CD8-positive, alpha-beta memory T cell (primary cell): ENCODE measurements around the gene DAP. TPM values are rescaled to one million over a fixed set of nuclear protein-coding genes. Genes with fewer than 3 reads are reported as not detected.
A peak's percentile ranks its signal among the peaks of the same experiment; 100 is the strongest.

Experiments used
- CTCF ChIA-PET: fragments of 350-600 bp; sonication (Branson Sonifier 250); formaldehyde crosslinking; loops from one replicate; lab custom pipeline; 2021; ENCODE audit warnings: antibody characterized with exemption; lab: Charles Lee
- POLR2A ChIA-PET: fragments of 350-600 bp; sonication (Branson Sonifier 250); formaldehyde crosslinking; loops from one replicate; lab custom pipeline; 2021; ENCODE audit warnings: antibody characterized with exemption; lab: Charles Lee
- DNase-seq, 5 donors: peaks; one replicate each; pipeline versions ENCODE4 v3.0.0 to v3.0.0-alpha.2; 2020 to 2022; ENCODE audit warnings: mixed read lengths in 1 of 5
- H3K27ac ChIP-seq: one replicate; pipeline ENCODE4 v1.7.0; 2013; ENCODE audit warnings: low read depth, mild to moderate bottlenecking, low read length, moderate library complexity
- H3K27me3 ChIP-seq: 2 replicates; pipeline ENCODE4 v1.7.0; 2013; ENCODE audit warnings: low read length, mild to moderate bottlenecking; ENCODE audit not compliant: insufficient read depth, poor library complexity, severe bottlenecking
- H3K36me3 ChIP-seq: 2 replicates; pipeline ENCODE4 v1.7.0; 2013; ENCODE audit warnings: mild to moderate bottlenecking, low read length, moderate library complexity; ENCODE audit not compliant: insufficient read depth
- H3K4me1 ChIP-seq: 2 replicates; pipeline ENCODE4 v1.7.0; 2013; ENCODE audit warnings: mild to moderate bottlenecking, low read length, moderate library complexity; ENCODE audit not compliant: insufficient read depth
- H3K4me3 ChIP-seq: 2 replicates; pipeline ENCODE4 v1.7.0; 2013; ENCODE audit warnings: mild to moderate bottlenecking, low read length
- H3K9me3 ChIP-seq: 2 replicates; pipeline ENCODE4 v1.7.0; 2013; ENCODE audit warnings: mild to moderate bottlenecking, low read length
- H3K27ac Mint-ChIP-seq, 8 donors: one replicate each; pipeline ENCODE4 v1.8.0; 2020 to 2021; ENCODE audit warnings: mixed read lengths in 8 of 8, mild to moderate bottlenecking in 6 of 8, inconsistent platforms in 3 of 8, moderate library complexity in 3 of 8
- H3K27me3 Mint-ChIP-seq, 2 donors: one replicate each; pipeline ENCODE4 v1.8.0; 2020 to 2021; ENCODE audit warnings: mixed read lengths in 2 of 2, mild to moderate bottlenecking in 1 of 2, moderate library complexity in 1 of 2
- H3K36me3 Mint-ChIP-seq, 3 donors: one replicate each; pipeline ENCODE4 v1.8.0; 2020 to 2021; ENCODE audit warnings: mixed read lengths in 3 of 3, inconsistent platforms in 1 of 3, mild to moderate bottlenecking in 1 of 3
- H3K4me1 Mint-ChIP-seq, 3 donors: one replicate each; pipeline ENCODE4 v1.8.0; 2020 to 2021; ENCODE audit warnings: mixed read lengths in 3 of 3, inconsistent platforms in 1 of 3, mild to moderate bottlenecking in 1 of 3
- H3K4me3 Mint-ChIP-seq, 7 donors: one replicate each; pipeline ENCODE4 v1.8.0; 2020 to 2021; ENCODE audit warnings: mixed read lengths in 7 of 7, mild to moderate bottlenecking in 6 of 7, moderate library complexity in 4 of 7, inconsistent platforms in 2 of 7
- H3K9me3 Mint-ChIP-seq, 5 donors: one replicate each; pipeline ENCODE4 v1.8.0; 2020 to 2022; ENCODE audit warnings: mixed read lengths in 5 of 5, mild to moderate bottlenecking in 3 of 5, moderate library complexity in 2 of 5, inconsistent platforms in 1 of 5
- polyA plus RNA-seq: library from polyadenylated mRNA; unstranded; fragments of 300-500 nt; fragmentation: Illumina TruSeq; gene quantifications from one replicate; pipeline ENCODE4 v1.2.3, GENCODE V29; 2021
- total RNA-seq, 2 experiments: library from RNA; stranded (reverse); gene quantifications; one replicate each; pipeline ENCODE4 v1.2.3, GENCODE V29; 2021

The DAP gene
- total and polyA plus RNA-seq, 3 experiments from 2014 or later = 60.0 to 73.7 (median 61.5) TPM

DNA sequence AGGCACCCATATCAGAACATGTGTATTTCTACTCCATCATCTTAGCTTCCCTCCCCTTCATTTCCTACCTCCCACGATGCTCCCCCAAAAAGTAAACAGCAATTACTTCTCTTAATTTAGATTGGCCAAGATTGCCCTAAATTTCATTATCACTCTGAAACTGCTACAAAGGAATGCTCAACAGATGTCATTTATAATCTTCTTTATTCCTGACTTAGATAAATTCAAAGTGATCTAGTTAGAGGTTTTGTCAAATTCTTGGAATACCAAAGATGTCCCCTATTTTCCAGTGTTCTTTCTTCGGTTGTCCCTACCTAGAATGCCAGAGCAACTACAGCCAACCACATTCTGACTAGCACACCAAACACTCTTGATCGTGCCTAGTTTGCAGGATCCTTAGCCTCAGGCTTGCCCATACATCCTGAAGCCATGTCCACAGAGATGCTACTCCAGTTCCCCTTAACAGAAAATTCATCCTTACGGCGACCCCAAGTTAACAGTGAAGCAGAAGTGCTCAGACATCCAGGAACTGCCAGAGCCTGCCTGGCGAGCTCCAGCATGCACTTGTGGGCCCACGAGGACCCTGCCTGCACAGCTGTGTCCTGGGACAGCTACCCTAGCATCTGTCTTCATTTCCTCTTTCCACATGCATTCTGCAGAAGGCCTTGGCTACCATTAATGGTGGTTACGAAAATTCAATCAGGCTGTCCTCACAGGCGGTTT, 31.6 kb downstream of the DAP start:
- ChIA-PET POLR2A (no interaction called here), CTCF (no interaction called here)
- Histone ChIP-seq H3K27ac (no peak overlapping the region), H3K27me3 (no peaks in the 10 kb centered on the region), H3K36me3 (peaks cover 5% of the 10 kb centered on the region), H3K4me3 (no peak overlapping the region), H3K4me1 (no peaks in the 10 kb centered on the region), H3K9me3 (no peaks in the 10 kb centered on the region)
- Mint-ChIP-seq H3K36me3 (peaks cover 0 to 40% (median 13%) of the 10 kb centered on the region in 3 donors), H3K27ac (peak overlapping the region in 4 of 8 donors; percentile 1 to 43 (median 10)), H3K4me1 (peaks cover 14 to 37% (median 19%) of the 10 kb centered on the region in 3 donors), H3K9me3 (no peaks in the 10 kb centered on the region), H3K4me3 (no peak overlapping the region), H3K27me3 (peaks cover 0 to 1% of the 10 kb centered on the region in 2 donors)
- DNase-seq = no peak

DNA sequence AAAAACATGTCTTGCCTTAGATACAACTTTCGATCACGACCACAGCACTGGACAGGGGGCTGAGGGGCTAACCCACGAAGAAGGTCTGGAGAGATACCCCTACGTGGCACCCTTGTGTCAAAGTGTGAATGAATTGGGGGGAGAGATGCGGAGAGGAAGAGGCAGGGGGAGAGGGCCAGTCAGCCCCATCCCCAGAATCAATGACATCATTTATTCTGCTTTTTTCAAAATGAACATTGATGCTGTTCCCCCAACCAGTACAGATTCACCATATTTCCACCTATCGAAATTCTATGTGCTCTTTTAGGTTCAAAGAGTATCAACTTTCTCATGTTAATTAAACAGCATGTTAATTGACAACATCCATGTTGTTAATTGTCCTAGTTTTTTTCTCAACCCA, 32.4 kb downstream of the DAP start:
- Histone ChIP-seq H3K4me3 (no peak overlapping the region), H3K36me3 (peaks cover 5% of the 10 kb centered on the region), H3K4me1 (no peaks in the 10 kb centered on the region), H3K27ac (no peak overlapping the region), H3K27me3 (no peaks in the 10 kb centered on the region), H3K9me3 (no peaks in the 10 kb centered on the region)
- Mint-ChIP-seq H3K4me3 (no peak overlapping the region), H3K4me1 (peaks cover 14 to 37% (median 19%) of the 10 kb centered on the region in 3 donors), H3K27me3 (peaks cover 0 to 1% of the 10 kb centered on the region in 2 donors), H3K36me3 (peaks cover 0 to 36% (median 13%) of the 10 kb centered on the region in 3 donors), H3K27ac (peak overlapping the region in 1 of 8 donors; percentile 2), H3K9me3 (no peaks in the 10 kb centered on the region)
- ChIA-PET POLR2A (no interaction called here), CTCF (no interaction called here)
- no peak for DNase-seq

DNA sequence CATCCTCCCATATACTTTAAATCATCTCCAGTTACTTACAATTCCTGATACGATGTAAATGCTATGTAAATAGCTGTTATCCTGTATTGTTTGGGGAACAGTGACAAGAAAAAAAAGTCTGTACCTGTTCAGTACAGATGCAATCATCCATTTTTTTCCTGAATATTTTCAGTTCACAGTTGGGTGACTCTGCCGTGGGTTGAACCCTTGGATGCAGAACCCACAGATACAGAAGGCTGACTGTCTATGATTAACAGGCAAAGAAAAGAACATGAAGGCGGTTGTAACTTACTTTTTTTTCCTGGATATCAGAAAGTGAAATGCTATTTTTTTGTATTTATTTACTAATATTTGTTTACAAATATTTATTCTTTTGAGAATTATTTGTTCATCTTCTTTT, 33.2 kb downstream of the DAP start:
- peak overlapping the region in 2 of 8 donors; percentile 25 to 77 for H3K27ac Mint-ChIP-seq
- H3K36me3 Mint-ChIP-seq = peaks cover 0 to 32% (median 13%) of the 10 kb centered on the region in 3 donors
- POLR2A ChIA-PET = no interaction called here

DNA sequence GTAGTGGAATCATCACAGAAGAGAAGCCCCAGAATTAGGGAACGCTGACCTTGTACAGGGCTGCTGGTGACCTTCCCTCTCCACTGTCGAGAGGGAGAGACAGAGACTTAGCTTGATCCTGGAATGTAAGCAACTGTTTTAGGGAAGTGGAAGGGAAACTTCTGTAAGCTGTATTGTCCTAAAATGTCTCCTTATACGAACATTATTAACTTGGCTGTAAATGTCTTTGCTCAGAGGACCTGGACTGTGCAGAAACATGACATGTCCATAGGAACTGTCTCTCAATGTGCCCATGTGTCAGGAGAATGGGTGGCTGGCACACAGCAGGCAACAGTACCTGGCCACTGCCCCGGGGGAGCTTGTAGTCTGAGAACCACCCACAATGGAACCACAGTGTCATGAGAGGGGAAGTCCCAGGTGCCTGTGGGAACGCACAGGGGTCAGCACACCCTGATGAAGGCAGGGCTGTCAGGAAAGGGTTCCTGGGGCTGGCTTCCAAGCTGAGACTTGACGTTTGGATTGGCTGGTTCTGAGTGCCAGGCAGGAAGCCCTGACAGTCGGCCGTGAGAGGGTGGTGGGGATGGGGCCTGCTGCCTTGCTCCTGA, 34.0 kb downstream of the DAP start:
- Histone ChIP-seq H3K27me3 (no peaks in the 10 kb centered on the region), H3K4me1 (no peaks in the 10 kb centered on the region), H3K9me3 (no peaks in the 10 kb centered on the region), H3K4me3 (no peak overlapping the region), H3K27ac (no peak overlapping the region), H3K36me3 (peaks cover under 1% of the 10 kb centered on the region)
- ChIA-PET POLR2A (no interaction called here), CTCF (no interaction called here)
- H3K27me3 Mint-ChIP-seq = peaks cover 0 to 1% of the 10 kb centered on the region in 2 donors
- peaks cover 14 to 34% (median 15%) of the 10 kb centered on the region in 3 donors for H3K4me1 Mint-ChIP-seq
- no peak for DNase-seq
- H3K27ac Mint-ChIP-seq = peak overlapping the region in 6 of 8 donors; percentile 5 to 77 (median 62)
- H3K36me3 Mint-ChIP-seq = peaks cover 2 to 29% (median 9%) of the 10 kb centered on the region in 3 donors
- no peak overlapping the region for H3K4me3 Mint-ChIP-seq
- no peaks in the 10 kb centered on the region for H3K9me3 Mint-ChIP-seq

More for the DNA sequence above, 33.2 kb downstream of the DAP start:
- H3K4me1 ChIP-seq = no peaks in the 10 kb centered on the region
- CTCF ChIA-PET = no interaction called here
- H3K27me3 Mint-ChIP-seq = peaks cover 0 to 1% of the 10 kb centered on the region in 2 donors
- H3K4me1 Mint-ChIP-seq = peaks cover 14 to 37% (median 15%) of the 10 kb centered on the region in 3 donors
- no peak overlapping the region for H3K4me3 Mint-ChIP-seq
- no peaks in the 10 kb centered on the region for H3K27me3 ChIP-seq
- no peaks in the 10 kb centered on the region for H3K9me3 ChIP-seq
- DNase-seq = no peak
- no peaks in the 10 kb centered on the region for H3K9me3 Mint-ChIP-seq
- H3K4me3 ChIP-seq = no peak overlapping the region
- peaks cover 5% of the 10 kb centered on the region for H3K36me3 ChIP-seq
- no peak overlapping the region for H3K27ac ChIP-seq

DNA sequence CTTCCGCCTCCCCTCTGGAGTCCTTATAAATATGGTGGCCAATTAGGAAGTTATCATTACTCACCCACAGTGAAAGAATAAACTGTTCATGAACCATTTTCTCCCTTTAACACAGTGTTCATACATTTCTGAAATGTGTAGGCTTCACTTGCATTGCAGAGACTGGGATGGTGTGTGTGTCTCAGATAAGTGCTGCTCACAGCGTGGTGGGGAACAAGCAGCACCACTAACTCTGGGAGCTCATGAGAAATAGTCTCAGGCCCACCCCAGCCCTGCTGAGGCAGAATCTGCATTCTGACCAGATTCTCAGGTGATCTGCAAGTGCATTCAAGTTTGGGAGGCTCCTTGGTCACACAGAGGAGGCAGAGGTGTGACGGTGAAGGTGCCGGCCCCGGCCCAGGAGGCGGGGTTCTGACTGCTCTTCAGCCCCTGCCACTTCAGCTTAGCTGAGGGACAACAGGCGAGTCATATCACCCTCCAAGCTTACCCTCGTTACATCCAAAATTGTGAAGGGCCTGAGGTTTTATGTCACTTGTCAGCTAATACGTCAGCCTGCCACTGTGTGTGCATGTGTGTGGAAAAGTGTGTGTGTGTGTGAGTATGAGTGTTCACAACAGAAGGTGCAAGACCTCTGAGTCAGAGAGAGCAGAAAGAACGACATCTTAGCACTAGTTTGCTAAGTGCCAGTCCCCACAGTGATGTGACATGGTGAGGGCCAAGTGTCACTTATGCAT, 34.7 kb downstream of the DAP start:
- H3K27ac Mint-ChIP-seq = peak overlapping the region in 2 of 8 donors; percentile 55 to 77
- H3K27me3 Mint-ChIP-seq = peaks cover 0 to 1% of the 10 kb centered on the region in 2 donors
- POLR2A ChIA-PET = no interaction called here
- CTCF ChIA-PET = no interaction called here
- no peaks in the 10 kb centered on the region for H3K36me3 ChIP-seq
- peaks cover 5 to 31% (median 11%) of the 10 kb centered on the region in 3 donors for H3K36me3 Mint-ChIP-seq
- H3K9me3 Mint-ChIP-seq = no peaks in the 10 kb centered on the region
- H3K9me3 ChIP-seq = no peaks in the 10 kb centered on the region
- DNase-seq = no peak
- H3K27me3 ChIP-seq = no peaks in the 10 kb centered on the region
- peaks cover 15 to 34% (median 16%) of the 10 kb centered on the region in 3 donors for H3K4me1 Mint-ChIP-seq
- no peaks in the 10 kb centered on the region for H3K4me1 ChIP-seq
- no peak overlapping the region for H3K4me3 ChIP-seq
- no peak overlapping the region for H3K27ac ChIP-seq
- H3K4me3 Mint-ChIP-seq = no peak overlapping the region

DNA sequence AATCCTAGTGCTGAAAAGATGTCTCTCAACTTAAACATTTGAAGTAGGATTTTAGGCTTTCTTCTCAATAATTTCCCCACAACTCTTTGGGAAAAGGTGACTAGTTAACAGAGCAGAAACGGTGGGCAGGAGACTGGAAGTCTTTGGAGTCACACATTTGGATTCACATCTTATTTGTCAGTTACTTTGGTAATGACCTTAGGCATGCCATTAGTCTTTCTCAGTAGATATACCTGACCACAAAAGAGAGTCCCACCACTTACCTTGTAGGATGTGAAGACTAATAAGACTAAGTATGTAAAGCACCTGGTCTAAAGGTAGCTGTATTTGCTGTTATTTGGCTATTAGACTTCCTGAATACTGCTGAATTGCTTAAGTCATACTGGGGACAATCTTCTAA, 35.4 kb downstream of the DAP start:
- ChIA-PET POLR2A (no interaction called here), CTCF (no interaction called here)
- H3K36me3 ChIP-seq = no peaks in the 10 kb centered on the region
- H3K9me3 Mint-ChIP-seq = no peaks in the 10 kb centered on the region
- H3K4me3 ChIP-seq = no peak overlapping the region
- no peaks in the 10 kb centered on the region for H3K4me1 ChIP-seq
- peaks cover 15 to 34% (median 16%) of the 10 kb centered on the region in 3 donors for H3K4me1 Mint-ChIP-seq
- peaks cover 8 to 36% (median 12%) of the 10 kb centered on the region in 3 donors for H3K36me3 Mint-ChIP-seq
- DNase-seq = no peak
- H3K27ac ChIP-seq = no peak overlapping the region
- H3K27ac Mint-ChIP-seq = peak overlapping the region in 1 of 8 donors; percentile 33
- peaks cover 0 to 1% of the 10 kb centered on the region in 2 donors for H3K27me3 Mint-ChIP-seq
- no peaks in the 10 kb centered on the region for H3K9me3 ChIP-seq
- H3K4me3 Mint-ChIP-seq = no peak overlapping the region
- H3K27me3 ChIP-seq = no peaks in the 10 kb centered on the region

DNA sequence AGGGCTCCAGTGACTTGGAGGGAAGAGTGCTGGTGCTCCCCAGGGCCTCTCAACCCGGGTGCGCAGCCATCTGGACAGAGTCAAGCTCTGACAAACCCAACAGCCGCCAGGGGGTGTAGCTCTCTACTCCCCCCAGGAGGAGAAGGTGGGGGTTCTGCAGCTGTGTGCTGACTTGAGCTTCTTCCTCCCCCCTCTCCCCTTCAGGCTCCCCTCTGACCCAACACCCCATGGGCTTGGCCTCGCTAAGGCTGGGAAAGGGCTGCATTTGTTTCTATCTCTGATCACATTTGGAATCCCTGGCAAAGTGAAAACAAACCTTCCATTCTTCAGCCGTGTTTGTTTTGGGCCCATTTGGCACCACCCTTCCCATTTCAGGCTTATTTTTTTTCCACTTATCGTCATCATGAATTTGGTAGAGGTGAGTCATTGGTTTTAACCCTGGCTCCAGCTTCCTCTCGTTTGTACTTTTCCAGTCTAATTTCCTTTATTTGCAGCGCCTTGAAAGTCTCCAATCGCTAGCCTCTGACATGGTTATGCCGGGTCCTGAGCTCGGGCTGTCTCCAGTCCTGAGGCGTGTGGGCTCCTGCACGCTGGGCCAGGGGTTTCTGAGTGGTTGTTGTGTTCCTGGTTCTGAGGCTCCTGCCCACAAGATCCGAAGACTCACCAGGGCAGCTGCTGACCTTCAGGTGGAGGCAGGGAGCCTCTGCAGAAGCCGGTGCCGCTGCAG, 36.1 kb downstream of the DAP start:
- POLR2A ChIA-PET = no interaction called here

More for the DNA sequence above, 36.1 kb downstream of the DAP start:
- H3K9me3 ChIP-seq = no peaks in the 10 kb centered on the region
- H3K4me1 ChIP-seq = no peaks in the 10 kb centered on the region
- peaks cover 0 to 1% of the 10 kb centered on the region in 2 donors for H3K27me3 Mint-ChIP-seq
- H3K27ac Mint-ChIP-seq = peak overlapping the region in 1 of 8 donors; percentile 14
- H3K27ac ChIP-seq = no peak overlapping the region
- peaks cover 8 to 43% (median 16%) of the 10 kb centered on the region in 3 donors for H3K36me3 Mint-ChIP-seq
- no peaks in the 10 kb centered on the region for H3K9me3 Mint-ChIP-seq
- H3K4me3 ChIP-seq = no peak overlapping the region
- H3K36me3 ChIP-seq = no peaks in the 10 kb centered on the region
- peaks cover 15 to 33% (median 16%) of the 10 kb centered on the region in 3 donors for H3K4me1 Mint-ChIP-seq
- DNase-seq = no peak
- no peak overlapping the region for H3K4me3 Mint-ChIP-seq
- no peaks in the 10 kb centered on the region for H3K27me3 ChIP-seq
- CTCF ChIA-PET = no interaction called here
